Stimulated activated CD4-positive, alpha-beta T cell treated with anti-CD3 and anti-CD28 coated beads, Interleukin-15, amount 100 ng/mL, for 24 hours (primary cell): Measurements from ENCODE around the gene INPP5D.
"Not testable (repeated sequence)": the region's sequence is repeated elsewhere in the genome, so short reads cannot be mapped to it uniquely, and the experiment has no call there.

Experiments used
- DNase-seq: peaks from one replicate; pipeline ENCODE4 v3.0.0-alpha.2; 2020

The INPP5D gene

DNA sequence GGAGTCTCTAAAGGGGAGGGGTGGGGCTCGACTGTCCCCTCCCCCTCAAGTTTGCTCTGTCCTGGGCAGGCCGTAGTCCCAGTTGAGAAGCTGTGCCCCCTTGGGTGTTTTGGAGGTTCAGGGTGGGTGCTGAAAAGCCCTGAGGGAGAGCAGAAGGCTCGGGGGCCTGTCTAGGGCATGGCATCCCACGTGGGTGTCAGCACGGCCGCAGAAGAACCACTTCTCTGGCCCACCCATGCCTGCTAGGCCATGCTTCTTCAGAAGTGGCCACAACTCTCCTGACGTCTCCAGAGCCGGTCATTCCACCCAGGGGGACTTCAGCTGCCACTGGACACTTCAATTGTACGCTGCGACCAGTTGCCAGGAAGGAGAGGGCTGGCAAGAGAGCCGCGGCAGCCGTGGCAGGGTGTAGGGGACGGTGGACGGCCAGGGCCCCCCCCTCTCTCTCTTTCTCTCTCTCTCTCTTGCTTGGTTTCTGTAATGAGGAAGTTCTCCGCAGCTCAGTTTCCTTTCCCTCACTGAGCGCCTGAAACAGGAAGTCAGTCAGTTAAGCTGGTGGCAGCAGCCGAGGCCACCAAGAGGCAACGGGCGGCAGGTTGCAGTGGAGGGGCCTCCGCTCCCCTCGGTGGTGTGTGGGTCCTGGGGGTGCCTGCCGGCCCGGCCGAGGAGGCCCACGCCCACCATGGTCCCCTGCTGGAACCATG, at the start of gene INPP5D:
INPP5D (plus strand) TSS at position 546 of the 704 bp plus-strand sequence; CDS start at position 683, 137 bp downstream.
- DNase-seq: peak; percentile 78

DNA sequence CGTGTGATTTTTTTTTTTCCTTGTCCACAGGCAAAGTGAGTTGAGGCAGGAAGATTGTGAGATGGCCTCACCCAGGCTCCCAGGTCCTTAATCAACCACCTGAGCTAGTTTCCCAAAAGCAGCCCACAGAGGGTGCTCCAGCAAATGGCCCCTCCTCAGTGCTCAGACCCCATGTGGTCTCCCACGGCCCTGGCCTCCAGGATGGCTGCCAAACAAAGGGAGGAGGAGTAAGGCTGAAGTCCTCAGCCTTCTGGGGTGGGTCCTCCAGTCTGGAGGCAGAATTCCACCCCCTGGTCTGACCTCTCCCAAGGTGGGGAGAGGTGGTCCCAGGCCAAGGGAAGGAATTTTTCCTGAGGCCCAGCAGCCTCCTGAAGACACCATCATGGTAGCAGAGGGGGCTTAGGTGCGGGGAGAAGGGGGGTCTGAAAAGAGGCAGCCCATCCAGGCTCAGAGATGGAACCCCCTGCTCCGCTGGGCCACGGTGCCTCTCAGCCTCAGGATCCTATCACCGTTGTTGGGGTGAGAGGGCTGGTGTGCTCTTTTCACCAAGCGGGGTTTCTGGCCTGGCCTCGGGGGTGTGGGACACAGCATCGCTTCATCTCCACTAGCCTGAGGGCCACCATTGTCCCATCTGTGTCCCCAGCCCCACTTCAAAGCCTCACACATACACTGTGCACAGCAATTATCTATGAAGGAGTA, 49.4 kb upstream of the INPP5D start:
- DNase-seq: no peak

DNA sequence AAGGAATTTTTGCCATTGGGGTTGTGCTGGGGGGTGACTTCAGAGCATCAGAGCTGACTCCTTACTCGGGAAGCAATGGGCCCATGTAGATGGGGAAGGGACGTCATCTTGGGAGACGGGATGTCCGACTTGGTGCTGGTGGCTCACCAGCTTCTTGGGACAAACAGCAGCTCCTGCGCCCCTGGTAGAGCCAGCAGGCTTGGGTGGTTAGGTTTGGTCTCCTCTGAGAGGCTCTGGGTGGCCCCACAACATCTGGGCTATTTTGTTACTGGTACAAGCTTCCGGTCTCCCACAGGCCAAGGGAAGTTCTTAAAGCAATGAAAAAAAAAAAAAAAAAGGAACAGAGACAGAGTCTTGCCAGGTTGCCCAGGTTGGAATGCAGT, 48.9 kb upstream of the INPP5D start:
- DNase-seq: no peak

DNA sequence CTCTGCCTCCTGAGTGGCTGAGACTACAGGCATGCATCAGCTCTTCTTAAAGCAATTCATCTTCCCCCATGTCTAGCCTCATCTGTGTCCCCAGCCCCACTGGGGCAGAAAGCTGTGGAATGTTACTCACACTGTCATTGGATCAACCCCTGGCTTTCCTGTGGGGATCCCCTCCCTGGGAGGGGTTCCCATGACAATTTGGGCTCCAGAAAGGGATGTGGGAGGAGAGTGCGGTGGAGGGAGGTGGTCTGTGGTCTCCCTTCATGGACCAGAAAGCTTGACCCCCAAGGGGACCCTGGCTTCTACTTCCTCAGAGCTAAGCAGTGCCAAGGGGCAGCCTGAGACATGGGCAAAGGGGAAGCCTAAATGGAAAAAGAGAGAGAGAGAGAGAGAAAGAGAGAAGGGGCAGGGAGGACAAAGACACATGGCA, 48.4 kb upstream of the INPP5D start:
- DNase-seq: no peak

DNA sequence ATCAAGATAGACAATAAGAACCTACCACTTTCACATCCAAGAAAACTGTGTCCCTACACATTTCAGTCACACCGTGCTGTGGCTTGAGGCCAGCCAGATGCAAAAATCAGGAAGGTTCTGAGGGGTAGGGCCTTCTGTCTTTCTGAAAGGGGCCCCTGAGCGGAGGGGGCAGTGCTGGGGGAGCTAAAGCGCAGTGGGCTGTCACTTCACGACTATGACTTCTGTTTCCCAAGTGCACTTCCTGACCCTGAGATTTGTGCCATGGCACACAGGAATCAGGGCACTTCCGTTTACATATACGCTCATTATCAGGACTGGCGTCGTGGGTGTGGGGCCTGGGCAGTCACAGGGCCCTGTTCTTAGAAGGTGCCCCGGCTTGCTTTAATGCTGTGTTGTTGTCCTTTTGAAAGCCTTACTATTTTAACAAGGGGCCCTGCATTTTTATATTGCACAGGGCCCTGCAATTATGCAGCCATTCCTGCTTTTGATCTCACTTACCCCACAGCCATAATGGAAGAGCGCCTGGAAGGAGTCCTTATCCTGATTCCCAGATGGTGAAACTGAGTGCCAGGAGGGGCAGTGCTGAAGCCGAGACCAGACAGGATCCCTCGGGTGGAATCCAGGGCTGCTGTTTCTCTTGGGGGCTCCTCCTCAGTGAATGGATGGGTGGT, 47.7 kb upstream of the INPP5D start:
- no peak for DNase-seq

DNA sequence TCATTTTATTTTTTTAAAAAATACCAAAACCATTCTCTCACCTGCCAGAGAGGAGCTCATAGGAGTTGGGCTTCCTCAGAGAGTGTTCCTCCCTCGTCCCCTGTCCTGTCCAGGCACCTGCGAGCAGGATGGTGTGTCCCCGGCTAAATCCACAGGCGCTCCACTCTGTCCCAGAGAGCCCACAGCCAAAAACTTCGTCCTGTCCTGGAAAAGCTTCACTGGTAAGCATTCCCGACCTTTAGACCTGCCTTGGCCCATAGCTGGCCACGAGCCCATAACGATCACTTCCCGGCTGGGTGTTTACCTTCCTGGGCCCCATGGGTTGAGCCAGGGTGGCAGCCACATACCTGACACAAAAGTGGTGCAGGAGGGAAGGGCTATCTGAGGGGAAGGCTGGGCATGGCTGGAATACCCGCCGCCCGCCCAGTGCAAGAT, 47.1 kb upstream of the INPP5D start, which contains the start of gene NGEF:
NGEF (minus strand) TSS at position 230 of the 435 bp plus-strand sequence. CDS start 38,366 bp downstream, outside the sequence.
- no peak for DNase-seq

DNA sequence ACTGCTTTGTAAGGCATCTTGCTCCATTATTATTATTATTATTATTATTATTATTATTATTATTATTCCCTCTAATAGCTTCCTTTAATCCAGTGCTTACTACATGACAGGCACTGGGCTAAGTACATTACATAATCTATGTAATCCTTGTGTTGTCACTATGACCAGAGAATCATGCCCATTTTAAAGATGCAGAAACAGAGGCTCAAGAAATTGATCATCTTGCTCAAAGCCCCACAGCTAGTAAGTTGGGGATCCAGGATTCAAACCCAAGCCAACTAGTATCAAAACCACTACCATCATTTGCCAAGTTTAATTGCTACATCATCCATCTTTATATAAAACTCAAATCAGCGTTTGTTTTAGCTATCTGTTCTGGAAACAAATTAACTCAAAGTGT, 46.5 kb upstream of the INPP5D start:
- no peak for DNase-seq

DNA sequence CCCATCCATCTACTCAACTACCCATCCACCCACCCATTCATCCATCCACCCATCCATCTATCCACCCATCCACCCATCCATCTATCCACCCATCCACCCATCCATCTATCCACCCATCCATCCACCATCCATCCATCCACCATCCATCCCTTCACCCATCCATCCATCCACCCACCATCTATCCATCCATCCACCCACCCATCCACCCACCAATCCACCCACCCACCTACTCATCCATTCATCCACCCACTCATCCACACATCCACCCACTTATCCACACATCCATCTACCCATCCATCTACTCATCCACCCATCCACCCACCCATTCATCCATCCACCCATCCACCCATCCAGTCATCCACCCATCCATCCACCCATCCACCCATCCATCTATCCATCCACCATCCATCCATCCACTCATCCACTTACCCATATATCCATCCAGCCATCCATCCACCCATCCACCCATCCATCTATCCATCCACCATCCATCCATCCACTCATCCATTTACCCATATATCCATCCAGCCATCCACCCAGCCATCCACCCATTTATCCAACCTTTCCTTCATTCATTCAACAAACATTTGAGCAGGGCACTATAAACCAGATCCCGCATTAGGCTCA, 45.0 kb upstream of the INPP5D start:
- DNase-seq: no peak

DNA sequence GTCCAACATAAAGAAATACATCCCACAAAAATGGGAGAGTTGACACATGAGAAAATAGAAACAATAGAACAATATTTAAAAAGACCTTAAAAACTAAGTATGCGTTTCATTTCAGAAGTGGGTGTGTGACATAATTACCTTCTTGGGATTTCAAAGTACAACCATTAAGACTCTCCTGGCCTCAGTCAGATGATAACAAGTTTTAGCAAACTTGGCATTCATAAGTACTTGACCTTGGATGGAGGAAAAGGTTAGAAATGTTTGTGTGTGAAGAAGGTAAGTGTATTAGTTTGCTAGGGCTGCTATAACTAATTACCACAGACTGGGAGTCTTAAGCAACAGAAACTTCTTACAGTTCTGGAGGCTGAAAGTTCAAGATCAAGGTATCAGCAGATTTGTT, 42.2 kb upstream of the INPP5D start:
- DNase-seq: no peak

DNA sequence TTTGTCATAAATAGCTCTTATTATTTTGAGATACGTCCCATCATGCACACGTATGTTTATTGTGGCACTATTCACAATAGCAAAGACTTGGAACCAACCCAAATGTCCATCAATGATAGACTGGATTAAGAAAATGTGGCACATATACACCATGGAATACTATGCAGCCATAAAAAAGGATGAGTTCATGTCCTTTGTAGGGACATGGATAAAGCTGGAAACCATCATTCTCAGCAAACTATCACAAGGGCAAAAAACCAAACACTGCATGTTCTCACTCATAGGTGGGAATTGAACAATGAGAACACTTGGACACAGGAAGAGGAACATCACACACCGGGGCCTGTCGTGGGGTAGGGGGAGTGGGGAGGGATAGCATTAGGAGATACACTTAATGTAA, 40.5 kb upstream of the INPP5D start:
- DNase-seq: not testable (repeated sequence)

DNA sequence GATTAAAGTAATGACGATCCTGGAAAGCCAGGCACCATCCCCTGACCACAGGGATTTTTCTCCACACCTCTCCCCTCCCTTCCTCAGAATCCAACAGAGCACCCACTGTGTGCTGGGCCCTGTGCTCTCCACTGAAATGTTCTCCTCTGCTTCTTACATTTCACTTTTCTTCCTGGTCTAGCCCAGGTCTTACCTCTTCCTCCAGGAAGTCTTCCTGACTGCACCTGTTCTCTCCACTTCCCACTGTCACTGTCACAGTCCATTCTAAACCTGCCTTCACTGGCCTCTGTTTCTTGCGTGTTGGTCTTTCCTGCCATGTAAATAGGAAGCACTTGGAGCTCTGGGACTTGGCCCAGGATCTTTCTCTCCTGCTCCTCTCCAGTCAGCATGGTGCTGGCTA, 39.7 kb upstream of the INPP5D start:
- DNase-seq: no peak

DNA sequence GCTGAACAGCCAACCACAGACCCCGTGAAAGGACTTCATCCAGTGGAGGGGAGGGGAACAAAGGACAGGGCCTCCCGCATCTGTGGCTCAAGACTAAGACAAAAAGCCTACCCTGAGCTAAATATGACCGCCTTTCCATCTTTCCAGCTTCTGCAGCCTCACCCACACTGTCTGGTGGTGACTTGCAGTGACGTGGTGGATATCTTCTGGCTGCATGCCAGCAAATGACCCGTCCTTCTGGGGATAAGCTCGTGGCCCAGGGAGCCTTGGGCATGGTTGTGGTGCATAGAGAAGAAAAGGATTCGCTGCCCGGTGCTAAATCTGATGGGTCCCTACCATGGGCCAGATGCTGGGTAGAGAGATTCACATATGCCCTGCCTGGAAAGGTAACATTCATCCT, 38.4 kb upstream of the INPP5D start:
- no peak for DNase-seq

DNA sequence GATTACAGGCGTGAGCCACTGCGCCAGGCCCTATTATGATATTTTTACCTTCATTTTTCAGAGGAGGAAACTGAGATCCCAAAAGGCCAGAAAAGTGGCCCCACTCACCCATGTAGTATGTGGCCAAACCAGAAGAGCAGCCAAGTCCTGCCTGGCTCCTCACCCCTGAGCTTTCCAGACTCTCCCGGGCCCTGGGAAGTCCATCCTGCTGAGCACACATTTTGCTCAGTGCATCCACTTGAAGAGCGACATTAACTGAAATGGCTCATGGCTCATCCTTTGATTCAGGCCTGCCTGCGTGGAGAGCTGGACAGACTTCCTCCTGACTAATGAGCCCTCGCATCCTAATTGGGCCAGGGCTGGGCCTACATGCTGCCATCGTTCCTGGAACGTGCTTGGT, 37.6 kb upstream of the INPP5D start:
- DNase-seq: no peak

DNA sequence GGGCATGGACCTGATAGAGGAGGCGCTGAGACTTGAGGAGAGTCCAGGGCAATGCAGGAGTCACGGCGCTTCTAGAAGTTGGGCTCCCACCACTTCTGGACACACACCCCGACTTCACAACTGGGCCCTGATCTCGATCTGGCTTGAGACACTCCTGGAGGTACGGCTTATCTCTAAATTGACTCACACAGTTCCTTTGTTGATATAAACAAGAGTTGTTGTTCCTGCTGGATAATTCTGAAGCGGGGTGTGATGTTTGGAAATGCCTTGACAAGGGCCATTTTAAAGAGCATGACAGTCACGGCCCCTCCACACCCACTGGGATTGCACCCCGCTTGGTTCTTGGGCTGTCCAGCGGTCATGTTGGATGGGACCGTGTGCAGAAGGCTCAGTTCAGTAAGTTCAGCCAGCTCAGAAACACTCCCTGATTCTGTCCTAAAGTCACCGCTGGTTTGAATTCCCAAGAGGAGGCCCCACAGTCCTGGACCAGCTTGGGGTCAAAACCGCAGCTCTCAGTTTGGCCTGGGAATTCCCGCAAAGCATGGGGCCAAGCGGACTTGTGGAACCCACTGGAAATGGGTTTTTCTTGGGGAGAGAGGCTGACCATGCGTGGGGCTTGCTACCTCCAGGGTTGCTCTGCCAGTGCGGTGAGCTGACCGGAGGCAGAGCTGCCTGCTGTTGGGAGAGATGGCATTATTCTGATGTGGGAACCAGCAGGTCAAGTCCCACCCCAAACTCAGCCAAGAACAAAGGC, 37.0 kb upstream of the INPP5D start:
- no peak for DNase-seq

DNA sequence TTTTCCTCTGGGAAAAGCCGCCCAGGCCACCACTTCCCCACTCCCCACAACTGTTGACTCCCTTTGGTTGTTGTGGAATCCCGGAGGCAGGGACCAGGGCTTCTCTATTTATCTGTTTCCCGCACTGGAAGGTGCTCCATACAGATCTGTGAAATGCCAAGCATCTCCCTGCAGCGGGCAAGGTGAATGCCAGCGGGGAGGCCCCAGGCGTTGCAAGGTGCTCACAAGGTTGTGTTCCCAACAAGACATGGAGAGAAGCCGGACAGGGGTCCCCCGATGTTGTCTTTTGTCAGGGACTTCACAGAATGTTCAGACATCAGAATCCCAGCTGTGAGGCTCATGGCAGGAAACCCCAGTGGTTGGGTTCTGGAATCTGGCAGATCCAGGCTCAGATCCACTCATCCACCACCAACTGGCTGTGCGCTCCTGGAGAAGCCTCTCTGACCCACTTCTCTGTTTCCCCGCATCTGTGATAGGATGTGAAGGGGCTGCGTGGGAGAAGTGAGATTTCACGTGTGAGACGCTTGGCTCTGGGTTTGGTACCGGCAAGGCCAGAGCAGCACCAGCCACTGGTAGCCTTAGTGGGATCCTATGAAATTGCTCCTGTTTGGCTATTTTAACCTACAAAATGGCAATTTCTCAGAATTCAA, 36.3 kb upstream of the INPP5D start:
- DNase-seq: no peak

DNA sequence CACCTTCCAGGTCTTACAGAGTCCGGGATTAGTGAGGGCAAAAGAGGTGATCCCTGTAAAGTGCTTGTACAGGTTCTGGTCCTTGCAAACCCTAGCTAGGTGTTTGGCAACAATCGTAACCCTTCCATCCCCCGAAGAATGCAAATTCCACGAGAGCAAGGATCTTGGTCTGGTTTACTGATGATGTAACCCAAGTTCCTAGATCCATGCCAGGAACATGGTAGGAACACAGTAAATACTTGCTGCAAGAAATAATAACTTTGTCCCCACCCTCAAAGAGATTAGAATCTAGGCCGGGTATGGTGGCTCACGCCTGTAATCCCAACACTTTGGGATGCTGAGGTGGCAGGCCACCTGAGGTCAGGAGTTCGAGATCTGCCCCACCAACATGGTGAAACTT, 34.4 kb upstream of the INPP5D start:
- no peak for DNase-seq

DNA sequence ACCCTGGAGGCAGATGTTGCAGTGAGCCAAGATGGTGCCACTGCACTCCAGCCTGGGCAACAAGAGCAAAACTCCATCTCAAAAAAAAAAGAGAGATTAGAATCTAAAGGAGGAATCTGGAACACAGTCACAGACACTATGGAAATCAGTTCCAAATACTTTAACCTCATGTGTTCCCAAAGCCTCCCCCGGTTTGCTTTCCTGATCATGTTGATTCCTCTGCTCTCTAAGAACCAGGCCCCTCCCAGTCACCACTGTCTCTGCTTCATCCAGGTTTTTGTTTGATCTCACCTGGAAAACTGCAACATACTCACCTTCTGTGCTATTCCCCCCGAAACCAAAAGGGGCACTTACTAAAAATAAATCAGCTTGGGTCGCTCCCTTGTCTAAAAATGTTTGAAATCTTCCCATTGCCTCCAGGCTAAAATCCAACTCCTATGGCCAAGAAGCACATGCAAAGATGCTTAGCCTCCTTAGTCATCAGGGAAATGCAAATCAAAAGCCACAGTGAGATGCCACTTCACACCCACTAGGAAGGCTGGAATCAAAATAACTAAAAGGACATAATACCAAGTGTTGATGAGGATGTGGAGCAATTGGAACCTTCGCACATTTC, 33.8 kb upstream of the INPP5D start:
- DNase-seq: no peak

DNA sequence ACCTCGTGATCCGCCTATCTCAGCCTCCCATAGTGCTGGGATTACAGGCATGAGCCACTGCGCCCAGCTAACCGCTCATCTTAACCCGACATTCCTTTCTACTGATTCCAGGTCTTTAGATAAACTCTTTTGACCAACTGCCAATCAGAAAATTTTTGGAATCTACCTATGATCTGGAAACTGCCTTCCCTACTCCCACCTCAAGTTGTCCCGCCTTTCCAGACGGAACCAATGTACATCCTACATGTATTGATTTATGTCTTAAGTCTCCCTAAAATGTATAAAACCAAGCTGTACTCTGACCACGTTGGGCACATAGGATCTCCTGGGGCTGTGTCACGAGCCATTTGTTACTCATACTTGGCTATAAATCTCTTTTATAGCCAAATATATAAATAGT, 30.8 kb upstream of the INPP5D start:
- DNase-seq: no peak

DNA sequence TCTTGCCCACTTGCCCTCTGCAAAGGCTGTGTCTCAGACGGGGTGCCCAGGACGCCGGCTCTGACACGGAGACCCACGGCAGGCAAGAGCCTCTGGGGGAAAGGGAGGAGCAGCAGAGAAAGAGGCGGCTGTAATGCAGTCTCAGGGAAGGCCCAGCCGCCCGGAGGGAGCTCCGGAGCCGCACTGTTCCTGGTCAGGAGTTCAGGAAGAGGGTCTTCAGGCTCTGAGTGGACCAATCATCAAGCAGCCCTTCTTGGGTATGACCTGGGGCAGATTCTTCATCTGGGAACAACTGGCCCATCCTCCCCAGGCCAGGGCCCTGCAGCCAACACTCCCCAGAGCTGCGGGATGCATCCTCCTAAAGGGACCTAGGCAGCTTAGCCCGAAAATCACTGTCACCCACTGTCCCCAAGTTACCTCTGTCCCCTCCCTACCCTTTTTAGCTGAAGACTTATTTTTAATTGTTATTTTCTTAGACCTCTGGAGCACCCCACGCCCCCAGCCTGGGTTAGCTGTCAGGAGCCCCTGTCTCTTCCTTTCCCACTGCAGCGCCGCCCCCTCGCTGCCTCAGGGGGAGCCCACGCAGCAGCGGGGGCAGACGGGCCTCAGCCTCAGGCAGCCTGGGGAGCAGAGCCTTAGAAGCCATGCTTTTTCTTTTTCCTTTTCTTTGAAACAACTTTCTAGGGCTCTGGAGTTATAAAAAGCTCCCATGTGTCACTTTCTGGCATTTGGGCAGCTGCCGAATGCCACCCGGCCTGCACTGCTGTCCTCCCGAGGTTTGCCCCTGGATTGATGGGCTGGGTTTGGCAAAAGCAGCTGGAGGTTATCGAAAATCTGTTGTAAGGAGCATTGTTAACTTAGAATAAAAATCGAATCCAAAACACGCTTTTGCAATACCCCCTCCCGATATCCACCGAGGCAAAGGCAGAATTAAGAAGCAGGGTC, 28.3 kb upstream of the INPP5D start:
- no peak for DNase-seq

DNA sequence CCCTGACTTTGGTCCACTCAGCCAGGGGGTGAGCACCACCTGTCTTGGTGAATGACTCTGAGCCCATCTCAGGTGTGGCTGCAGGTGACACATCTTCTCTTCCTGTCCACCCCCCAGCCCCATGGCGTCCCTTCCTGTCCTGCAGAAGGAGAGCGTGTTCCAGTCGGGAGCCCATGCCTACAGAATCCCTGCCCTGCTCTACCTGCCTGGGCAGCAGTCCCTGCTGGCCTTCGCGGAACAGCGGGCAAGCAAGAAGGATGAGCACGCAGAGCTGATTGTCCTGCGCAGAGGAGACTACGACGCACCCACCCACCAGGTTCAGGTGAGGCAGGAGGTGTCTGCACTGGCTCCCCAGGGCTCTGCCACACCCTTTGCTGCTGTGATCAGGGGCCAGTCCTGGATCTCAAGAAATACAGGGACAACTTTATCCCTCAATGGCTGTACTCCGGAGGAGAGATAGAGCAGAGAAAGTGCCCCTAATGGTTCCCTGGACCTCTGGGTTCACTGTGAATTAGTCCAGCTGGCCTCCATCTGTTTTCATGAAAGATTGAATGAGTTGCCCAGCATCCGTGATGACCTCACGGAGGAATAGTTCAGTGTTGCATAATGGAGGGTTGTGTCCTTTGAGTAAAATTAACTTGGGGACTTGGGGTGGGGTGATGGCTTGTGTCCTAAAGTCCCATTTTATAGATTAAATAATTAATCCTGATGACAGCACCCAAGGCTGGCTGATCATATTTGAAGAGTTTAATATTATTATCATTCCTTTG, 27.4 kb upstream of the INPP5D start, which contains the start of gene NEU2:
NEU2 (plus strand) TSS at position 122 of the 770 bp plus-strand sequence; CDS start at position 122, 0 bp downstream.
- no peak for DNase-seq
